Activated naive CD4-positive, alpha-beta T cell treated with anti-CD3 and anti-CD28 coated beads, Interleukin-2, amount 50 U/mL, for 24 hours (primary cell): ENCODE measurements around the gene ZNF473.
A peak's percentile ranks its signal among the peaks of the same experiment; 100 is the strongest.

ENCODE experiments used
- H3K27ac Mint-ChIP-seq: one replicate; pipeline ENCODE4 v1.8.0; 2021; ENCODE audit warnings: mild to moderate bottlenecking, mixed read lengths
- H3K27me3 Mint-ChIP-seq: one replicate; pipeline ENCODE4 v1.8.0; 2021; ENCODE audit warnings: mixed read lengths
- H3K36me3 Mint-ChIP-seq: one replicate; pipeline ENCODE4 v1.8.0; 2021; ENCODE audit warnings: mixed read lengths
- H3K4me1 Mint-ChIP-seq: one replicate; pipeline ENCODE4 v1.8.0; 2021; ENCODE audit warnings: mixed read lengths
- H3K4me3 Mint-ChIP-seq: one replicate; pipeline ENCODE4 v1.8.0; 2021; ENCODE audit warnings: mild to moderate bottlenecking, mixed read lengths
- H3K9me3 Mint-ChIP-seq: one replicate; pipeline ENCODE4 v1.8.0; 2021; ENCODE audit warnings: mixed read lengths

ZNF473 gene

DNA sequence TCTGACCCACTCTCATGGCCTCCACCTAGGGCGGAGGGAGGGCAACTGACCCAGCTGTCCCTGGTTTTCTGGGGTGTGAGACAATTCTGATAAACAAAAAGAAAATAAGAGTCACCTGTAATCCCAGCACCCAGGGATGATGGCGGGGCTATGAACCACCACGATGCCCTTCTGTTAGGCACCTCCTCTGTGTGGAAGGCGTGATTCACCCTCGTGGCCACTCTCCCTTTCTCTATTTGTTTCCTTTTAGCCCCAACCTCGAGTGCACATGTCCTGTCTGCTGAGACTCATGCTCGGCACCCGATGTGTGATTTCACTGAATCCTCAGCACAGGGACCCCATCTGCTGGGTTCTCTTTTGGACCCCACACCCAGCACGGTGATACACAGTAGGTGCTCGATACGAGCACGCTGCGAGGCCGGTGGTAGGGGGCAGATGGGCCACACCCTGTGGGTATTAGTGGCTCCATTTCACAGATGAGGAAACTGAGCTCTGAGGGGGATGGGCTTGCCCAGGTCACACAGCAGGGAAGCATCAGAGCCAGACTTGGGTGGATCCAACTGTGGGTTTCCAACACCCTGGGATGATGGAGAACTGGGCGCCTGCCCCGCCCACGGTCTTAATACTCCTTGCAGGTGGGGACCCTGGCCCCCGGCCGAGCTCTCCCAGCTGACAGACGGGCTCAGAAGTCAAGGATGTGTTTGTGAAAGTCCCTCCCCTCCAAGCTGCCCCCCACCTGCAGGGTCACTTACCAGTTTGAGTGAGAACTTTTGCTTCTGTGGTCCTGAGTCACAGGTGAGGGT, 25.6 kb upstream of the ZNF473 start:
- H3K9me3 Mint-ChIP-seq, result no peaks in the 10 kb centered on the region
- peaks cover 13% of the 10 kb centered on the region for H3K36me3 Mint-ChIP-seq
- H3K27ac Mint-ChIP-seq, result no peak overlapping the region
- no peak overlapping the region for H3K4me3 Mint-ChIP-seq
- no peaks in the 10 kb centered on the region for H3K27me3 Mint-ChIP-seq
- peaks cover 14% of the 10 kb centered on the region for H3K4me1 Mint-ChIP-seq

DNA sequence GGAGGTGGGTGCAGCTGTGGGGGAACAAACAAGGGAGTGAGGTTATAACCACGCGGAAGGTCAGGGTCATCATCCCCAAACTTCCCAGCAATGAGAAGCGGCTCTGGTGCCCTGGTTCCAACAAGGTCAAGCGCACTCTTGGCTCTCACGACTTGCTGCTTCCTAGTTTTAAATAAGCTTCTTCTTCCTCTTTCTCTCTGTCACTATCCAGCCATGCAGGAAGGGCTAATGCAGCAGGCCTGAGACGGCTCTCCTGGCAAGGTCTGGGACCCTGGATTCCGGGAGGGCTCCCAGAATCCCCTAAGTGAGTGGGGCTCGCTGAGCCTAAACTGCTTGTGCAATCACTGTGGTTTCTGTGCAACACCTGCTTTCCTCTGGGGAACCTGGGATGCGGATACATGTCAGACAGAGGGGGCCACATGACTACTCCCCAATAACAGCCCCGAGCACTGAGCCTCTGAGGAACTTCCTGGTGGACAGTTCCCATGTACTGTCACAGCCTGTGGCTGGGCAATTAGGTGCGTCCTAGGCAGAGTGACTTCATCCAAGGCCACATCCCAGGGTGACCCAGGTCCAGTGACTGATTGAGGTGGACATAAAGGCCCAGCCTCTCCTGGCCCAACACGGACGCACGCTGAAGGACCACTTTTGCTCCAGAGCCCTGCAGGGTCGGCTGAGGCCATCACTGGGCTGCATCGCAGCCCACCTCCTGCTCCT, 24.8 kb upstream of the ZNF473 start:
- no peaks in the 10 kb centered on the region for H3K27me3 Mint-ChIP-seq
- H3K4me3 Mint-ChIP-seq, result no peak overlapping the region
- no peaks in the 10 kb centered on the region for H3K9me3 Mint-ChIP-seq
- H3K27ac Mint-ChIP-seq, result no peak overlapping the region
- H3K36me3 Mint-ChIP-seq, result peaks cover 10% of the 10 kb centered on the region
- H3K4me1 Mint-ChIP-seq, result peaks cover 14% of the 10 kb centered on the region

DNA sequence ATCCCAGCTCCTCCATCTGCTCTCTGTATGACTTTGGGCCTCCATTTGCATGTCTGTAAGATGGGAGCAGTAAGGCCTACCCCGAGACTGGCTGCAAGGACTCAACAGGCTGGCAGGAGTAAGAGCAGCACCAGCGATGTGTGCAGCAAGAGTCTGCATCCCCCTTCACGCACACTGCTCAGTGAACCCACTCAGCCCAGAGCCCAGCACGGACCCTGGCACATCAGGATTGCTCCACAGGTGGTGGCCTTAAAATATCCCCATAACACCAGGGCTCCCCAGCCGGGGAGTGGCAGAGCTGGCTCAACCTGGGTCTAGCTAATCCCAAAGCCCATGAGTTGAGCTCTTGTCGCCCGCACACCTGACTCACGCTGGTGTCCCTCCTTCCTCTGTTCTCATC, 24.0 kb upstream of the ZNF473 start:
- Mint-ChIP-seq H3K4me1 (peaks cover 14% of the 10 kb centered on the region), H3K36me3 (peaks cover 10% of the 10 kb centered on the region), H3K27ac (no peak overlapping the region), H3K27me3 (no peaks in the 10 kb centered on the region), H3K4me3 (no peak overlapping the region), H3K9me3 (no peaks in the 10 kb centered on the region)

DNA sequence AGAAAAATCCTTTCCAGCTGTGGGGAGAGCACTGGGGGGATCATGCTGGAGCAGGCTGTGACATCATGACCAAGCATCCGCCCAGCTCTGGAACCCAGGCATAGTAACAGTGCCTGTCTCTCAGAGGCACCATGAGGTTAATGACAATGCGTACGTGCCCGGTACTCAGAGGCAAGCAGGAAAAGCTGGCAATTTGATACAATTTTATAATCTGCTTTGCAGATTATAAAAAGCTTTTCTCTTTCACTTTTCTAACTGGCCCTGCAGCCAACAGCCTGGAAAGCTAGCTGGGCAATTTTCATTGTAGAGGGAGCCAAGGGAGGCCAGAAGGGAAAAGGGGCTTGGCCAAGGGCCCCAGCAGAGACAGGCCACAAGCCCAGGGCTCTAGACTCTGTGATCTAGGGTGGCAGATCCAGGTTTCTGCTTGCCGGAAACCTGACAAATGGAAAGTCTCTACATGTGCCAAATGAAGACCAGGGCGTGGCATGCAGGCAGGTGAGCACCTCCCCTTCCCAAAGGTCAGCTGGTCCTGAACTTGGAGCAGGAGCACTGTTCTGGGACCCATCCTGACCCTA, 23.3 kb upstream of the ZNF473 start:
- no peak overlapping the region for H3K27ac Mint-ChIP-seq
- H3K4me3 Mint-ChIP-seq, result no peak overlapping the region
- H3K9me3 Mint-ChIP-seq, result no peaks in the 10 kb centered on the region
- peaks cover 14% of the 10 kb centered on the region for H3K4me1 Mint-ChIP-seq
- H3K36me3 Mint-ChIP-seq, result peaks cover 10% of the 10 kb centered on the region
- no peaks in the 10 kb centered on the region for H3K27me3 Mint-ChIP-seq

DNA sequence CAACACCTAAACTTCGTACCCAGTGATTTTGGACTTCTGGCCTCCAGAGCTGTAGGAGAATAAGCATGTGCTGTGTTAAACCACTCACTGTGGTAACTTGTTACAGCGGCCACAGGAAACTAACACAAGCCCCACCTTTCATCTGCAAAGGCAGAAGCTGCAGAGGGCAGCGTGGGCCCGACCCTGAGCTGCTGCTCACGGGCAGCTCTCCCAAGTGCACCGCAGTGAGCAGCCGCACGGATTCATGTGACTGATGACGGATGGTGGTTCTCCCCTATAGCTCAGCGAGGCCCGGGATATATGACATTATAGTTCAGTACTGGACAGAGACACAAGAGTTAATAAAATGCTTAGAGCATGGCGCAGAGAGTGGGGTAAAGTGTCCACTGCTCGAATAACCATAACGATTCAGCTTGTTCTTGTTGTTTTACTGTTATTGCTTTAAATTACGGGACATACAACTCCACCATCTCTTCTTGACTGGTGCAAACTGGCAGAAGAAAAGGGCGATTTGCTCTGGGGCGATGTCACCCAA, 22.5 kb upstream of the ZNF473 start:
- peaks cover 7% of the 10 kb centered on the region for H3K36me3 Mint-ChIP-seq
- no peaks in the 10 kb centered on the region for H3K9me3 Mint-ChIP-seq
- H3K27me3 Mint-ChIP-seq, result no peaks in the 10 kb centered on the region
- peaks cover 14% of the 10 kb centered on the region for H3K4me1 Mint-ChIP-seq
- H3K4me3 Mint-ChIP-seq, result no peak overlapping the region
- H3K27ac Mint-ChIP-seq, result no peak overlapping the region

DNA sequence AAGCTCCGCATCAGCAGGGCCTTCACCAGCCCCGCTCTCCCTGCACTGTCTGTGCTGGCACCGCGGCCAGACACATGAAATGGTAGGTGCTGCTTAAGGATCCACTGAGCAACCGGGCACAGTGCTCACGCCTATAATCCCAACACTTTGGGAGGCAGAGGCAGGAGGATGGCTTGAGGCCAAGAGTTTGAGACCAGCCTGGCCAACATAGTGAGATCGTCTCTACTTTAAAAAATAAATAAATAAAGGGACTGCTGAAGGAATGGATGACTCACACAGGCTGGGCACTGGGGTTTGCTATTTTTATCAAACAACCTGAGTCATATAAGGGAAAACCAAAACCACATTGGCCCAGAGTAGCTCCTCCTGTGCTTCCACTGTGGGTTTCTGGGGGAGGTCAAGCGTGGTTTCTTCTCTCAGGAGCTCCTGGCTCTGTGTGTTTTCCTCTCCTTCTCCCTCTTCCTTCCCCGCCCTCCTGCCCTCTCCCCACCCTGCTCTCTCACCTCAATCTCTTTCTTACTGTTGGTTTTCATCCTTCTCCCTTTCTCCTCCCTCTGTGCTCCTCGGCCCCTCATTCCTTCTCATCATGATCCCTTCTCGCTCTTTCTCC, 21.9 kb upstream of the ZNF473 start:
- Mint-ChIP-seq H3K9me3 (no peaks in the 10 kb centered on the region), H3K27ac (peak overlapping the region; percentile 24), H3K27me3 (no peaks in the 10 kb centered on the region), H3K36me3 (peaks cover 7% of the 10 kb centered on the region), H3K4me3 (no peak overlapping the region), H3K4me1 (peaks cover 14% of the 10 kb centered on the region)

DNA sequence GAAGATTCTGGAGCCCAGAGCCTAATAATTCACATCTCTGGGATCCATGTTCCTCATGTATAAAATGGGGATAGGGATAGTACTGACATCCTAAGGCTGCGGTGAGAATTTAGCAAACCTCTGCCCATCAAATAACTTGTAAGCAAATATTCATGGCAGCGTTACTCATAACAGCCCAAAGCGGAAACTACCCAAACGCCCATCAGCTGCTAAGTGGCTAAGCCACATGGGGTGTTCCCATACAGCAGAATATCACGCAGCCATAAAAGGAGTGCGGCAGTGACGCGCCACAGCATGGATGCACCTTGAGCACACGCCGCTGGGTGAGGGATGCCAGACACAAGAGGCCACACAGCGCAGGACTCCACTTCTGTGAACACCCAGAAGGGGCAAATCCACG, 20.4 kb upstream of the ZNF473 start:
- Mint-ChIP-seq H3K4me3 (no peak overlapping the region), H3K4me1 (peaks cover 14% of the 10 kb centered on the region), H3K27me3 (no peaks in the 10 kb centered on the region), H3K36me3 (peaks cover 5% of the 10 kb centered on the region), H3K27ac (no peak overlapping the region), H3K9me3 (no peaks in the 10 kb centered on the region)

DNA sequence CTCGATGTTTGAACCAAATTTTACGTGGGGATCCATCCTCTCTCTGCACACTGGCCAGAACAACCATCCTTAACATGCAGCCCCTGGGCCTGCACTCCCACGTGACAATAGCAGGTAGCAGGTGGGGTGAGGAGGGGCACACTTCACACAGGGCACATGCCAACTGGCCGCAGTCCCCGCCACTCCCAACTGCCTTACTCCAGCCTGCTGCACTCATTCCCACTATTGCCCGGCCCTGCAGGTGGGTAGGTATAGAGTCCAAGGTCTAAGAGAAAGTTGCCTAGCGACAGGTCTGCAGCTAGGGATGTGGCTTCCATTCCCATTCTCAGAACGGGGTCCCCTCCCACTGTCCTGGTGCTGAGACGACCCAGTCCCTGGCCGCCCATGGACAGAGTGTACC, 18.6 kb upstream of the ZNF473 start:
- Mint-ChIP-seq H3K27ac (no peak overlapping the region), H3K36me3 (peaks cover 2% of the 10 kb centered on the region), H3K4me3 (no peak overlapping the region), H3K27me3 (no peaks in the 10 kb centered on the region), H3K9me3 (no peaks in the 10 kb centered on the region), H3K4me1 (peaks cover 11% of the 10 kb centered on the region)

DNA sequence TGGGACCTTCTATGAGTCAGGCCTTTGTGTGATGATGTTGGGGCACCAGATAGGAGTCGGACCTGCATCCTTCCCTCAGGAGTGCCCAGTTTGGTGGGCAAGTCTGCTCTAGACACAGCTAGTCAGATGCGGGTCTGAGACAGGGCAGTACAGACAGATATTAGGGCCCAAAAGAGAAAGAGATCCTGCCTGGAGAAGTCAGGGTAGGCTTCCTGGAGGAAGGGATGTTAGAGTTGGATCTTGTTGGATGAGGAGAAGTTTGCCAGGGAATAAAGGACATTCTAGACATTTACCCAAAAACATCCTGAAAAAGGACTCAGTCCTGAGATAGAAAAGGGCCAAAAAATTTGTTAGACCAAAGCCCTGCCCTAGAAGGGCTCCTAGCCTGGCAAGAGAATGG, 17.9 kb upstream of the ZNF473 start:
- no peaks in the 10 kb centered on the region for H3K27me3 Mint-ChIP-seq
- peaks cover 2% of the 10 kb centered on the region for H3K36me3 Mint-ChIP-seq
- no peak overlapping the region for H3K4me3 Mint-ChIP-seq
- no peak overlapping the region for H3K27ac Mint-ChIP-seq
- peaks cover 10% of the 10 kb centered on the region for H3K4me1 Mint-ChIP-seq
- H3K9me3 Mint-ChIP-seq, result no peaks in the 10 kb centered on the region

DNA sequence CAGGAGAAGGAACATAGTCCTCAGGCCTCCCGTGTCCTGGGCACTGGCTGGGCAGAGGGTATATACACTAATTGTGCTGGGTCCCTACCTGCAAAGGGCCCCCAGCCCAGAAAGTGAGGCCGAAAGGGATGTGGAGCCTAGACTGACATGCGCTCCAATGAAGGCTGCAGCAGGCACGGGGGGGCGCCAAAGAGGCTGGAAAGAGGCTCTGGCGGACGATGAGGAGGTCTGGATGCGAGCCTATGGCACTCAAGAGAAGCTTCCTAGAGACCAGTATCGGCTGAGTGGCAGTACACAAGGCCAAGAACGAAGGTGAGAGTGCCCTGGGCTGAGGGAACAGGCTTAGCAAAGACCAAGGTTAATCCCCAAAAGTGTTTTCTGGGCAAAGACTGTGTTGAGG, 17.3 kb upstream of the ZNF473 start:
- Mint-ChIP-seq H3K27me3 (no peaks in the 10 kb centered on the region), H3K27ac (no peak overlapping the region), H3K4me3 (no peak overlapping the region), H3K9me3 (no peaks in the 10 kb centered on the region), H3K36me3 (peaks cover 5% of the 10 kb centered on the region), H3K4me1 (peaks cover 10% of the 10 kb centered on the region)

DNA sequence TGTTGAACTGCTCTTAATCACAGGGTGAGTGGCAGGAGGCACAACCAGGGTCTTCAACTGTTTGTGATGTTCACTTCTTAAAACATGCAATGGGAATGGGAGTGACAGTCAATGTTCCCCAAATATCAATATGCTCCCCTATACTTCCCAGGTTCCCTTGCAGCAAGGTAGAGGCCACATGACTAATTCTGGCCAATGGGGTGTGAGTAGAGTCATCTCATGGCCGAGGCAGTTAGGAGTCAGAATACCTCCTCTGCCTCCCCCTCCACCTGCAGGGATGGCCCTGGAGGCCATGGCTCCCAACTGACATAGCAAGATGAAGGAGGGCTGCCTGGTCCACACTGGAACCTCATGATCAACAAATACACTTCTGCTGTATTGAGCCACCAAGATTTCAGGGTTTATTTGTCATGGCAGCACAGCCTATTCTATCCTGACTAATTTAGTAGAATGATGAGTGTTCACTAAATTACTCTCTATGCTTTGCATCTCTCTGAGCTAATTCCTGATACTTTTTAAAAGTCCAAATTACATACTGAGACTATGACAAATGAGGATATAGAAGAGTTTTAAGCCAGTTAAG, 9.5 kb upstream of the ZNF473 start:
- no peaks in the 10 kb centered on the region for H3K9me3 Mint-ChIP-seq
- no peaks in the 10 kb centered on the region for H3K27me3 Mint-ChIP-seq
- peaks cover 19% of the 10 kb centered on the region for H3K36me3 Mint-ChIP-seq
- H3K27ac Mint-ChIP-seq, result no peak overlapping the region
- H3K4me3 Mint-ChIP-seq, result no peak overlapping the region
- H3K4me1 Mint-ChIP-seq, result peaks cover 8% of the 10 kb centered on the region

DNA sequence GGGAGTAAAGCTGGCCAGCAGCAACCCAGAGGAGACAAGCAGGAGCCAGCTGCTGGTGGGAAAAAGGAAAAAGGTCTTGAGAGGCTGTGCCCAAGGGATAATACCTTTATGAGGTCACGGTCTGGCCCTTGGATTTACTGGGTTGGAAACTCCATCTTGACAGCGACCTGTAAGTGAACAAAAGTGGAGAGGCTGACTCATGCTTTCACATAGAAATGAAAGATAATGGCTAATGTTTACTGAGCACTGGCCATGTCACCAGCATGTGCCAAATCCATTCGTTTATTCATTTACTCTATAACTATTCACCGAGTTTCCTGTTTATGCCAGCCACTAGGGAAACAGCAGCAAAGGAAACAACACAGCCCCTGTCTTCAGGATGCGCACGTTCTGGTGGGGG, 5.3 kb upstream of the ZNF473 start:
- H3K4me1 Mint-ChIP-seq, result peaks cover 36% of the 10 kb centered on the region
- no peaks in the 10 kb centered on the region for H3K27me3 Mint-ChIP-seq
- no peak overlapping the region for H3K27ac Mint-ChIP-seq
- no peaks in the 10 kb centered on the region for H3K9me3 Mint-ChIP-seq
- H3K36me3 Mint-ChIP-seq, result peaks cover 8% of the 10 kb centered on the region
- H3K4me3 Mint-ChIP-seq, result no peak overlapping the region

DNA sequence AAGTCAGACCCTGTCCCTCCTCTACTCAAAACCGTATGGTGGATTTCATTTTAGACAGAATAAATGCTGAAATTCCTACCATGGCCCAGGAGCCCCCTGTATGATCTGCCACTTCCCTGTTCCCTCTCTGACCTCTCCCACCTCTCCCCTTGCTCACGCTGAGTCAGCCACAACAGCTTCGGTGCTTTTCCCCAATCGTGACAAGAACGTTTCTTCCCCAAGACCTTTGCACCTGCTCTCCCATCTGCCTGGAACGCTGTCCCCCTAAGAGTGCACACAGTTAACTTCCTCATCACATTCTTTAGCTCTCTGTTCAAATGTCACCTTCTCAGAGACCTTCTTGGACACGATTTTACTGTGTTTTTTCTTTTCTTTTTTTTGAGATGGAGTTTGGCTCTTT, 3.0 kb upstream of the ZNF473 start:
- H3K4me3 Mint-ChIP-seq, result no peak overlapping the region

DNA sequence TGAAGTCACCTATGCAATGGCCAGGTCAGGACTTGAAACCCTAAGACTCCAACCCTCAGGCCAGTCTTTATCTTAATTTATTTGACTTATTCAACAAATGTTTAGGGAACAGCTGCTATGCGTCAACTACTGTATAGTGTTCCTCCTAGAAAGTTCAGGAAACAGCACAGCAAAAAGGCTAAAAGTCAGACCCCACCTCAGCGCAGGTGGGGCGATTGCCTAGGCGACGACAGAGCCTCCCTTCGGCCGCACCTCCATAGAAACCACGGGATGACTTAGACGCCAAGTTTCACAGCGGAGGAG, 1.1 kb upstream of the ZNF473 start:
- Mint-ChIP-seq H3K36me3 (peaks cover 6% of the 10 kb centered on the region), H3K4me3 (peak overlapping the region; percentile 96), H3K27ac (peak overlapping the region; percentile 99), H3K9me3 (no peaks in the 10 kb centered on the region), H3K27me3 (no peaks in the 10 kb centered on the region), H3K4me1 (peaks cover 56% of the 10 kb centered on the region)

More for the DNA sequence above, 3.0 kb upstream of the ZNF473 start:
- Mint-ChIP-seq H3K27ac (no peak overlapping the region), H3K9me3 (no peaks in the 10 kb centered on the region), H3K4me1 (peaks cover 56% of the 10 kb centered on the region), H3K27me3 (no peaks in the 10 kb centered on the region), H3K36me3 (peaks cover 6% of the 10 kb centered on the region)

DNA sequence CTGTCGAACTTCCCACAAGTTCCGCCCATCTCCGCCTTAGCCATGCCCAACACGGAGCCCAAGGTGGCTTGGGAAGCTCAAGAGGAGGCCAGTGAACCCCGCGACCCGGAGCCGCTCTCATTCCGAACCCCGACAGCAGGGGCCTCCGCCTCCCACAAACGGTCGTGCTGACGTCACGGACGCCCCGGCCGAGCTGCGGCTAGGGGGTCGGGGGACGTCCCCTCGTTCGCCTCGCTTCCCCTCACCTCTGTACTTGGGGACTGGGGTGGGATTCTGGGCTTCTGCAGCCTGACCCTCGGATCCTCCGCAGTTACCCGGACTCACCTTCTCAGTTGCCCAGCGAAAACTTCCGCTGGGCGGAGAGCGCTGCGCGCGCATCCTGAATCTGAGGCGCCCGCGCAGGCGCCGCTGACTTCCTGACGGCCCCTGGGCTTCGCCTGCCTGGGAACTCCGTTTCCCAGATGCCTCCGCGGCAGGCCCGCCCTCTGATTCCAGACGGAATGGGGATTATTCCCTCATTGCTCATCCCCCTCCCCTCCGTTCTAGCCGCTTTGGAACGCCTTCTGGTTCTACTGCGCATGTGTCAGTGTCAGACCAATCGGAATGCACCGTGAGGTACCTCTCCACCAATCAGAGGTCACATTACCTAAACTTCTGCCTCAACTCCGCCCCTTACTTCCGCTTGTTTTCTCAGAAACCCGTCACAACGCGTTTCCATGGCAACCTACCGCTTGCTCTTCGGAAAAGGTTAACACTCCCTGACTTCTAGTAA, 597 bp upstream of the ZNF473 start, which contains the start of gene VRK3:
Gene VRK3, minus strand, starts transcription at position 351 of the 772 bp plus-strand sequence. CDS start 9,210 bp downstream, outside the sequence.
- no peaks in the 10 kb centered on the region for H3K27me3 Mint-ChIP-seq
- H3K4me3 Mint-ChIP-seq, result peak within 1 kb of the TSS; percentile 96
- peaks cover 6% of the 10 kb centered on the region for H3K36me3 Mint-ChIP-seq
- H3K27ac Mint-ChIP-seq, result peak within 1 kb of the TSS; percentile 99
- no peaks in the 10 kb centered on the region for H3K9me3 Mint-ChIP-seq
- H3K4me1 Mint-ChIP-seq, result peaks cover 56% of the 10 kb centered on the region
